CD4-positive, CD25-positive, alpha-beta regulatory T cell (primary cell): Measurements from ENCODE around the gene ELMO1. TPM values are rescaled to one million over a fixed set of nuclear protein-coding genes. Genes with fewer than 3 reads are reported as not detected.

ENCODE experiments used
- ATAC-seq, 2 donors: fragments of 150-1000 bp; cut with Tn5 transposase; one replicate each; pipeline ENCODE4 v1.10.0; 2021; ENCODE audit warnings: low read depth in 2 of 2, moderate number of reproducible peaks in 2 of 2, moderate library complexity in 1 of 2
- DNase-seq, 3 donors: peaks; one replicate each; pipeline versions ENCODE4 v3.0.0 to v3.0.0-alpha.2; 2012 to 2022; ENCODE audit warnings: mixed read lengths in 1 of 3
- H3K27ac ChIP-seq: one replicate; pipeline ENCODE4 v1.7.0; 2013; ENCODE audit warnings: mild to moderate bottlenecking, low read length; ENCODE audit not compliant: insufficient read depth, poor library complexity, severe bottlenecking
- H3K27me3 ChIP-seq: one replicate; pipeline ENCODE4 v1.7.0; 2013; ENCODE audit warnings: low read length; ENCODE audit not compliant: control insufficient read depth, insufficient read depth
- H3K36me3 ChIP-seq: one replicate; pipeline ENCODE4 v1.7.0; 2013; ENCODE audit warnings: mild to moderate bottlenecking, low read length, moderate library complexity; ENCODE audit not compliant: control insufficient read depth, insufficient read depth
- H3K4me1 ChIP-seq: 2 replicates; pipeline ENCODE4 v1.7.0; 2013; ENCODE audit warnings: mild to moderate bottlenecking, low read length; ENCODE audit not compliant: insufficient read depth, control insufficient read depth, poor library complexity, severe bottlenecking
- H3K4me3 ChIP-seq: one replicate; pipeline ENCODE4 v1.7.0; 2013; ENCODE audit warnings: low read depth, mild to moderate bottlenecking, low read length, moderate library complexity
- H3K9me3 ChIP-seq, 2 experiments: 1 replicate in 1 of 2; 2 replicates in 1 of 2; pipeline ENCODE4 v1.7.0; 2013; ENCODE audit warnings: low read length in 2 of 2, mild to moderate bottlenecking in 1 of 2, moderate library complexity in 1 of 2; ENCODE audit not compliant: control insufficient read depth in 2 of 2
- H3K27ac Mint-ChIP-seq, 3 donors: one replicate each; pipeline ENCODE4 v1.8.0; 2020 to 2022; ENCODE audit warnings: mild to moderate bottlenecking in 3 of 3, mixed read lengths in 3 of 3, moderate library complexity in 2 of 3
- H3K27me3 Mint-ChIP-seq: one replicate; pipeline ENCODE4 v1.8.0; 2022; ENCODE audit warnings: mild to moderate bottlenecking, mixed read lengths
- H3K36me3 Mint-ChIP-seq: one replicate; pipeline ENCODE4 v1.8.0; 2020; ENCODE audit warnings: mixed read lengths
- H3K4me1 Mint-ChIP-seq, 4 donors: one replicate each; pipeline ENCODE4 v1.8.0; 2020 to 2022; ENCODE audit warnings: mixed read lengths in 4 of 4, mild to moderate bottlenecking in 1 of 4
- H3K4me3 Mint-ChIP-seq, 4 donors: one replicate each; pipeline ENCODE4 v1.8.0; 2020 to 2022; ENCODE audit warnings: mild to moderate bottlenecking in 4 of 4, mixed read lengths in 4 of 4, moderate library complexity in 3 of 4
- H3K9me3 Mint-ChIP-seq, 7 donors: one replicate each; pipeline ENCODE4 v1.8.0; 2020 to 2022; ENCODE audit warnings: mixed read lengths in 7 of 7, mild to moderate bottlenecking in 3 of 7, moderate library complexity in 2 of 7
- polyA plus RNA-seq, 4 donors: library from polyadenylated mRNA; unstranded; fragments of 300-500 nt; fragmentation: Illumina TruSeq; gene quantifications; one replicate each; pipeline ENCODE4 v1.2.3, GENCODE V29; 2021
- total RNA-seq: library from RNA; stranded (reverse); gene quantifications from one replicate; pipeline ENCODE4 v1.2.3, GENCODE V29; 2022

Gene ELMO1
- total and polyA plus RNA-seq, 5 donors from 2014 or later: 39.5 to 162 (median 53.5) TPM

GRCh38 chr7:36949711-36950600 lies 498.7 kb downstream of the ELMO1 start:
- Mint-ChIP-seq H3K4me3 (peak overlapping the region in 1 of 4 donors; percentile 28), H3K36me3 (peaks cover 61% of the 10 kb centered on the region), H3K27me3 (no peaks in the 10 kb centered on the region), H3K27ac (no peak overlapping the region), H3K9me3 (peaks cover 4 to 31% (median 14%) of the 10 kb centered on the region in 7 donors), H3K4me1 (peaks cover 12 to 24% (median 14%) of the 10 kb centered on the region in 4 donors)
- Histone ChIP-seq H3K4me1 (no peaks in the 10 kb centered on the region), H3K27ac (no peak overlapping the region), H3K9me3 (peaks cover 0 to 10% of the 10 kb centered on the region in 2 experiments), H3K4me3 (no peak overlapping the region), H3K27me3 (no peaks in the 10 kb centered on the region), H3K36me3 (peaks cover 31% of the 10 kb centered on the region)
- DNase-seq (no peak), ATAC-seq (no peak)

- Mint-ChIP-seq H3K27me3 (no peaks in the 10 kb centered on the region), H3K9me3 (peaks cover 15 to 62% (median 27%) of the 10 kb centered on the region in 7 donors), H3K27ac (peak overlapping the region in 1 of 3 donors; percentile 9), H3K36me3 (peaks cover 74% of the 10 kb centered on the region), H3K4me1 (peaks cover 19 to 29% (median 24%) of the 10 kb centered on the region in 4 donors), H3K4me3 (no peak overlapping the region)
- H3K4me1 ChIP-seq: no peaks in the 10 kb centered on the region
- DNase-seq: no peak
- no peaks in the 10 kb centered on the region for H3K27me3 ChIP-seq
- ATAC-seq: no peak
- H3K36me3 ChIP-seq: peaks cover 47% of the 10 kb centered on the region
- H3K27ac ChIP-seq: no peak overlapping the region
- H3K9me3 ChIP-seq: peaks cover 20 to 33% of the 10 kb centered on the region in 2 experiments
- no peak overlapping the region for H3K4me3 ChIP-seq
Measured at GRCh38 chr7:36946401-36946739, 502.3 kb downstream of the ELMO1 start.

- ATAC-seq (no peak), DNase-seq (no peak)
- Histone ChIP-seq H3K27me3 (no peaks in the 10 kb centered on the region), H3K27ac (no peak overlapping the region), H3K9me3 (peaks cover 25 to 39% of the 10 kb centered on the region in 2 experiments), H3K36me3 (peaks cover 43% of the 10 kb centered on the region), H3K4me3 (no peak overlapping the region), H3K4me1 (no peaks in the 10 kb centered on the region)
- Mint-ChIP-seq H3K4me3 (no peak overlapping the region), H3K36me3 (peaks cover 69% of the 10 kb centered on the region), H3K27me3 (no peaks in the 10 kb centered on the region), H3K9me3 (peaks cover 15 to 64% (median 27%) of the 10 kb centered on the region in 7 donors), H3K27ac (no peak overlapping the region), H3K4me1 (peaks cover 19 to 29% (median 22%) of the 10 kb centered on the region in 4 donors)
Measured at GRCh38 chr7:36945612-36946400, 502.9 kb downstream of the ELMO1 start.

- Mint-ChIP-seq H3K4me1 (peaks cover 13 to 29% (median 22%) of the 10 kb centered on the region in 4 donors), H3K27me3 (no peaks in the 10 kb centered on the region), H3K9me3 (peaks cover 14 to 72% (median 29%) of the 10 kb centered on the region in 7 donors), H3K27ac (no peak overlapping the region), H3K36me3 (peaks cover 68% of the 10 kb centered on the region), H3K4me3 (no peak overlapping the region)
- Histone ChIP-seq H3K9me3 (peaks cover 34 to 49% of the 10 kb centered on the region in 2 experiments), H3K27ac (no peak overlapping the region), H3K4me1 (no peaks in the 10 kb centered on the region), H3K27me3 (no peaks in the 10 kb centered on the region), H3K4me3 (no peak overlapping the region), H3K36me3 (peaks cover 42% of the 10 kb centered on the region)
- DNase-seq (no peak), ATAC-seq (no peak)
Measured at GRCh38 chr7:36944838-36945237, 503.8 kb downstream of the ELMO1 start.

GRCh38 chr7:36943591-36944435 lies 504.9 kb downstream of the ELMO1 start:
- Mint-ChIP-seq H3K27ac (peak overlapping the region in 1 of 3 donors; percentile 41), H3K4me3 (no peak overlapping the region)

GRCh38 chr7:36942955-36943354 lies 505.7 kb downstream of the ELMO1 start:
- Histone ChIP-seq H3K27ac (no peak overlapping the region), H3K27me3 (no peaks in the 10 kb centered on the region), H3K4me1 (no peaks in the 10 kb centered on the region), H3K36me3 (peaks cover 45% of the 10 kb centered on the region), H3K4me3 (no peak overlapping the region), H3K9me3 (peaks cover 47 to 67% of the 10 kb centered on the region in 2 experiments)
- DNase-seq: no peak
- peaks cover 13 to 76% (median 28%) of the 10 kb centered on the region in 7 donors for H3K9me3 Mint-ChIP-seq
- H3K27ac Mint-ChIP-seq: no peak overlapping the region
- peaks cover 13 to 30% (median 21%) of the 10 kb centered on the region in 4 donors for H3K4me1 Mint-ChIP-seq
- peak overlapping the region in 2 of 4 donors; percentile 18 to 68 for H3K4me3 Mint-ChIP-seq
- H3K27me3 Mint-ChIP-seq: no peaks in the 10 kb centered on the region
- peaks cover 74% of the 10 kb centered on the region for H3K36me3 Mint-ChIP-seq
- no peak for ATAC-seq

More at GRCh38 chr7:36943591-36944435, 504.9 kb downstream of the ELMO1 start:
- no peak overlapping the region for H3K27ac ChIP-seq
- Mint-ChIP-seq H3K36me3 (peaks cover 69% of the 10 kb centered on the region), H3K4me1 (peaks cover 13 to 29% (median 19%) of the 10 kb centered on the region in 4 donors), H3K27me3 (no peaks in the 10 kb centered on the region), H3K9me3 (peaks cover 13 to 76% (median 28%) of the 10 kb centered on the region in 7 donors)
- H3K4me3 ChIP-seq: no peak overlapping the region
- H3K4me1 ChIP-seq: no peaks in the 10 kb centered on the region
- peaks cover 39 to 59% of the 10 kb centered on the region in 2 experiments for H3K9me3 ChIP-seq
- no peaks in the 10 kb centered on the region for H3K27me3 ChIP-seq
- H3K36me3 ChIP-seq: peaks cover 42% of the 10 kb centered on the region
- DNase-seq (no peak), ATAC-seq (no peak)

- Mint-ChIP-seq H3K9me3 (peaks cover 13 to 76% (median 25%) of the 10 kb centered on the region in 7 donors), H3K27me3 (no peaks in the 10 kb centered on the region), H3K4me3 (no peak overlapping the region), H3K27ac (no peak overlapping the region), H3K36me3 (peaks cover 74% of the 10 kb centered on the region), H3K4me1 (peaks cover 13 to 29% (median 19%) of the 10 kb centered on the region in 4 donors)
- H3K4me3 ChIP-seq: no peak overlapping the region
- peaks cover 48% of the 10 kb centered on the region for H3K36me3 ChIP-seq
- peaks cover 51 to 72% of the 10 kb centered on the region in 2 experiments for H3K9me3 ChIP-seq
- H3K27ac ChIP-seq: no peak overlapping the region
- DNase-seq: no peak
- no peaks in the 10 kb centered on the region for H3K27me3 ChIP-seq
- ATAC-seq: no peak
- no peaks in the 10 kb centered on the region for H3K4me1 ChIP-seq
Measured at GRCh38 chr7:36942541-36942940, 506.1 kb downstream of the ELMO1 start.
